ENCODE results near the gene AMOTL1. TPM values are rescaled to one million over a fixed set of nuclear protein-coding genes. Genes with fewer than 3 reads are reported as not detected.

Gene AMOTL1
- polyA plus RNA-seq, 1 donor from 2014 or later: 10.7 TPM

- Histone ChIP-seq H2AFZ (ENCODE audit: low read depth, low read length) (no peak overlapping the region), H3K27me3 (ENCODE audit: insufficient read depth, low read depth, low read length) (no peaks in the 10 kb centered on the region), H3K4me2 (ENCODE audit: low read length) (no peak overlapping the region), H3K9ac (ENCODE audit: low read length) (no peak overlapping the region), H3K27ac (ENCODE audit: low read length) (no peak overlapping the region), H3K4me3 (ENCODE audit: low read length) (no peak overlapping the region), H3F3A (ENCODE audit: insufficient read depth, low read length, poor library complexity, severe bottlenecking) (no peaks in the 10 kb centered on the region), H3K79me2 (replicated peaks; ENCODE audit: insufficient read depth, low read length) (no peaks in the 10 kb centered on the region), H4K20me1 (ENCODE audit: insufficient read depth) (no peaks in the 10 kb centered on the region), H3K36me3 (ENCODE audit: insufficient read depth, low read length) (no peaks in the 10 kb centered on the region), H3K9me2 (ENCODE audit: insufficient read depth, low read length) (no peaks in the 10 kb centered on the region), H3K9me3 (ENCODE audit: low read length) (no peaks in the 10 kb centered on the region)
- TF ChIP-seq POLR2AphosphoS5 (IDR thresholded peaks at IDR 0.05): no peak
- TF ChIP-seq SMC3 (conservative IDR thresholded peaks at IDR 0.05; ENCODE audit: poor library complexity): no peak
- TF ChIP-seq CTCF (IDR thresholded peaks at IDR 0.05; ENCODE audit: poor library complexity, severe bottlenecking): no peak
Observed at GRCh38 chr11:94862926-94863880, 95.0 kb downstream of the AMOTL1 start.

GRCh38 chr11:94864506-94865045, 96.4 kb downstream of the AMOTL1 start:
- H3K4me3 ChIP-seq (ENCODE audit: low read length): no peak overlapping the region
- H3F3A ChIP-seq (ENCODE audit: insufficient read depth, low read length, poor library complexity, severe bottlenecking): no peaks in the 10 kb centered on the region
- H3K9me2 ChIP-seq (ENCODE audit: insufficient read depth, low read length): no peaks in the 10 kb centered on the region
- TF ChIP-seq MXI1 (conservative IDR thresholded peaks at IDR 0.05; ENCODE audit: poor library complexity, severe bottlenecking) (no peak), EZH2 (IDR thresholded peaks at IDR 0.05; ENCODE audit: borderline replicate concordance, insufficient read depth, low read length, poor library complexity, severe bottlenecking) (no peak), CTCF (IDR thresholded peaks at IDR 0.05; ENCODE audit: poor library complexity, severe bottlenecking) (no peak), SMC3 (conservative IDR thresholded peaks at IDR 0.05; ENCODE audit: poor library complexity) (no peak), REST (IDR thresholded peaks at IDR 0.05; ENCODE audit: borderline replicate concordance) (no peak), POLR2AphosphoS5 (IDR thresholded peaks at IDR 0.05) (no peak), RAD21 (conservative IDR thresholded peaks at IDR 0.05) (no peak), EP300 (conservative IDR thresholded peaks at IDR 0.05; ENCODE audit: poor library complexity, severe bottlenecking) (no peak), TAF1 (IDR thresholded peaks at IDR 0.05; ENCODE audit: low read depth) (no peak)
- no peak overlapping the region for H2AFZ ChIP-seq (ENCODE audit: low read depth, low read length)
- H3K9ac ChIP-seq (ENCODE audit: low read length): no peak overlapping the region
- H3K79me2 ChIP-seq (replicated peaks; ENCODE audit: insufficient read depth, low read length): no peaks in the 10 kb centered on the region
- no peak overlapping the region for H3K4me2 ChIP-seq (ENCODE audit: low read length)
- H4K20me1 ChIP-seq (ENCODE audit: insufficient read depth): no peaks in the 10 kb centered on the region
- H3K36me3 ChIP-seq (ENCODE audit: insufficient read depth, low read length): no peaks in the 10 kb centered on the region
- H3K27me3 ChIP-seq (ENCODE audit: insufficient read depth, low read depth, low read length): no peaks in the 10 kb centered on the region
- no peaks in the 10 kb centered on the region for H3K9me3 ChIP-seq (ENCODE audit: low read length)
- no peak overlapping the region for H3K27ac ChIP-seq (ENCODE audit: low read length)
